GM20000 (cell line): ENCODE measurements around the gene ZNF284.

Experiments used
- DNase-seq: peaks from one replicate; pipeline ENCODE4 v3.0.0; 2012; ENCODE audit warnings: low spot score
- CTCF ChIP-seq: IDR thresholded peaks from 2 replicates; pipeline ENCODE4 v1.5.1; 2012; ENCODE audit warnings: mild to moderate bottlenecking, control low read depth; ENCODE audit errors: extremely low read depth, missing control alignments

ZNF284 gene

DNA sequence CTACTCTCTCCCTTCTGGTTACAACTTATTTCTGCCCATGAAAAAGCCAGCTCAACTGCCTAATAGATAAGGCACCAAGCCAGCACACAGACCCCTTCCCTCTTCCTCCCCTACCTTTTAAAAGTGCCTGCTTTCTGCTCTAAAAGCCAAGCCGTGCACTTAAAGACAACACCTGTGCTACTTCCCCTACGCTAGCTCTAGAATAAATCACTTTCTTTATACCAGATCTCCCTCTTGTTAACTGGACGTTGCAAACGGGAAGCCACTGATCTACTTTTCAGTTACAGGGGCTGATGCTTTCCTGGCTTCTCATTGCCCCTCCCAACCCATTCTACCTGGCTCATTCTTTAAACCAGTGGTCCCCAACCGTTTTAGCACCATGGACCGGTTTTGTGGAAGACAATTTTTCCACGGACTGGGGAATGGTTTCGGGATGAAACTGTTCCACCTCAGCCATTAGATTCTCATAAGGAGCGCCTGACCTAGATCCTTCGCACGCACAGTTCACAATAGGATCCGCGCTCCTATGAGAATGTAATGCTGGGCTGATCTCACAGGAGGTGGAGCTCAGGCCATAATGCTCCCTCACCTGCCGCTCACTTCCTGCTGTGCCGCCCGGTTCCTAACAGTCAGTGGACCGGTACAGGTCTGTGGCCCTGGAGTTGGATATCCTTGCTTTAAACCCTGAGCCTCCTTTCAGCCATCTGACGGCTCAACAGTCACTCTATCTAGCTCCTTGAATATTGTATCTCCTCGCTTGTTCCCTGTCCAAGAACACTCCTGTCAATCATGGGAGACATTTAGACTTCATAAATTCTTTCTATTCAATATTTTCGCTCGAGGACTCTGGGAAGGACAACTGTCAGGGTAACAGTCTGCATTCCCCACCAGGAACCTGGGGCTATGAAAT is 21.0 kb upstream of the ZNF284 start:
- TF ChIP-seq CTCF, result no peak
- DNase-seq, result no peak

DNA sequence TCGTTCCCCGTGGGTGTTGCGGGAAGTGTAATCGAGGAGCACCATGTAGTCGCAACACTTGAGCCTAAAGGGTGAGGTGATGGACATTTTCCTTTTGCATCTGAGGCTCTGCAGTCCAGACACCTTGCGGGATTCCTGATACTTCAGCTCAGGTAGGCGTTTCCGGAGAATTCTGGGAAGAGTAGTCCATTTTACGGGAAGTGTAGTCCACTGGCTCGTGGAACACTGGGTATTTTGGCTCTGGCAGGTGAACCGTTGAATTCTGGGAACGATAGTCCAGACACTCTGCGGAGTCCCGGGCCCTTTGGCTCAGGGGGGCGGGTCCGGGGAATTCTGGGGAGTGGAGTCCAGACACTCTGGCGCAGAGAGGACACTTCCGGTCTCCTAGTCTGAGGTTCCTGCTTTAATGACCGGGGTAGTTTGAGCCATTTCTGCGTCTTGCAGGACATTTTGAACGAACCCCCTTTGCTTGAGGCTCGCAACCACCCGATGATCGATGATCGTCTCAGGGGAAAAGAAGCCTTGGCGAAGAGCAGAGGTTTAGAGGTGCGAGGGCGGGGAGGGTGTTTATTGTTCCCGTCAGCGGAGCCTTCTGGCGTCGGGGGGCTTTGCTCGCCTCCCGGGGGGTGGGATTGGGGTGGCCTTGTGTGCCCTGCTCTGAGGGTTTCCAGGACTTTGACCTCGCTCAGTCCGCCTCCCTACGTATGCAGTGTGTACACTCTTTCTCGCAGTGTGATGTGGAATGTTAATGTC is 20.1 kb upstream of the ZNF284 start, which contains the start of gene ZNF223:
Gene ZNF223 (plus strand): TSS at position 387 of the 753 bp plus-strand sequence. CDS start 3,141 bp downstream, outside the sequence.
- DNase-seq, result peak; percentile 81
- no peak for TF ChIP-seq CTCF

GRCh38 chr19:44055870-44056269 is 16.1 kb upstream of the ZNF284 start:
- DNase-seq, result no peak
- TF ChIP-seq CTCF, result no peak

DNA sequence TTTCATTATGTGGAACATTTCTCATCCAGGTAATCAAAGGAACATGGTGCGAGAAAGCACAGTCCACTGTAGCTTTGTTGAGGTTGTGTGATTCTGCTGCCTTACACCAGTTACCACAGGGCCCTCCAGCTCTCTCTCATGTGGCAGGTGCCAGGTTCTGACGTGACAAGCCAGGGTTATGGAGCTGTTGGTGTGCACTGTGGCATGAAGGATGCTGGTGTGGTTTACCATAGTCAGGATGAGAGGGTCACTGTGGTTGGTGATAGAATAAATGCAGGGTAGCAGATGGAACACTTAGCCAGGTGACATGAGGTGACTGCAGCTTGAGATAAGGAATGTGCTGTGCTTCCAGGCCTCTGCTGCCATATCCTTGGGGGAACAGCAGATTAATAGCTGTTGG is 12.7 kb upstream of the ZNF284 start:
- no peak for DNase-seq
- no peak for TF ChIP-seq CTCF

DNA sequence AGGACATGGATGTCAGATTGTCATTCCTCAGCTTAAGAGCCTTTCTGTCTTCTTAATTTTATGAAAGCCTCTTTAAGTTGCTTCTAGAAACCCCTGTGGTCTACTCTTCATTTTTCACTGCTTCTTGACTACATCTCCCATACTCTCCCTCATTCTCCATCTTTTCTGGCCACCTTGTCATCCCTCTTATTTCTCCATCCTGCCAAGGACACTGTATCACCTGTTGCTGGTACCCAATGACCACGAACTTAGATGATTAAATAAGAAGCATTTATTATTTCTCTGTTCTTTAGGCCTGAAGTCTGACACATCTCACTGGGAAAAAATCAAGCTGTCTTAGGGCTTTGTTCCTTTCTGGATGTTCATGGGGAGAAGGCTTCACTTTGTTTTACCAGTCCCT is 10.9 kb upstream of the ZNF284 start:
- no peak for TF ChIP-seq CTCF
- DNase-seq, result no peak

- TF ChIP-seq CTCF, result no peak
Observed at GRCh38 chr19:44066305-44066704, 5.7 kb upstream of the ZNF284 start.

DNA sequence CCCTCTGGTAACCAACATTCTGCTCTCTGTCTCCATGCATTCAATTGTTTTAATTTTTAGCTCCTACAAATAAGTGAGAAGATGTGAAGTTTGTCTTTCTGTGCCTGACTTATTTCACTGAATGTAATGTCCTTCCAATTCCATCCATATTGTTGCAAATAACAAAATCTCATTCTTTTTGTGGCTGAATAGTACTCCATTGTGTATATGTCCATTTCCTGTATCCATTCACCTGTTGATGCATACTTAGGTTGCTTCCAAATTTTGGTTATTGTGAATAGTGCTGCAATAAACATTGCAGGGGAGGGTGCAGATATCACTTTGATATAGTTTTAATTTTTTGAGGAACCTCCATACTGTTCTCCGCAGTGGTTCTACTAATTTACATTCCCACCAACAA is 2.5 kb upstream of the ZNF284 start:
- no peak for DNase-seq
- TF ChIP-seq CTCF, result no peak

More at GRCh38 chr19:44066305-44066704, 5.7 kb upstream of the ZNF284 start:
- DNase-seq, result no peak
